ENCODE data around the gene TMEM181.

DNA sequence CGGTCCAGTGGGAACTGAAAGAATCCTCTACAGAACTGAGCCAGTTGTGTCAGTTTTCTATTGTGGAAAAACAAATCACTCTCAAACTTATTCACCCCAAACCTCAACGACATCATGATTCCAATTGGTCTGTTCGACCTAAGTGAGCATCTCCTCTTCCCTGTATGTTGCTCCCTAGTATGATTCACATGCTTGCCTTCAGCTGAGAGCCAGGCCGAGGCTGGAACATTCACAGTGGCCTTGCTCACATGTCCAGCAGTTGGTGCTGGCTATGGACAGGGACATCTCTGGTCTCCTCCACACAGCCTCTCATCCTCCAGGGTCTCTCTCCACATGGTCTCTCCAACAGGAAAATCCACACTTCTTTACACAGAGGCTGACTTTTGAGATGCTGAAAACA, 28.3 kb upstream of the TMEM181 start:
- TF ChIP-seq, protein P1, sequence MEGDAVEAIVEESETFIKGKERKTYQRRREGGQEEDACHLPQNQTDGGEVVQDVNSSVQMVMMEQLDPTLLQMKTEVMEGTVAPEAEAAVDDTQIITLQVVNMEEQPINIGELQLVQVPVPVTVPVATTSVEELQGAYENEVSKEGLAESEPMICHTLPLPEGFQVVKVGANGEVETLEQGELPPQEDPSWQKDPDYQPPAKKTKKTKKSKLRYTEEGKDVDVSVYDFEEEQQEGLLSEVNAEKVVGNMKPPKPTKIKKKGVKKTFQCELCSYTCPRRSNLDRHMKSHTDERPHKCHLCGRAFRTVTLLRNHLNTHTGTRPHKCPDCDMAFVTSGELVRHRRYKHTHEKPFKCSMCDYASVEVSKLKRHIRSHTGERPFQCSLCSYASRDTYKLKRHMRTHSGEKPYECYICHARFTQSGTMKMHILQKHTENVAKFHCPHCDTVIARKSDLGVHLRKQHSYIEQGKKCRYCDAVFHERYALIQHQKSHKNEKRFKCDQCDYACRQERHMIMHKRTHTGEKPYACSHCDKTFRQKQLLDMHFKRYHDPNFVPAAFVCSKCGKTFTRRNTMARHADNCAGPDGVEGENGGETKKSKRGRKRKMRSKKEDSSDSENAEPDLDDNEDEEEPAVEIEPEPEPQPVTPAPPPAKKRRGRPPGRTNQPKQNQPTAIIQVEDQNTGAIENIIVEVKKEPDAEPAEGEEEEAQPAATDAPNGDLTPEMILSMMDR (conservative IDR thresholded peaks at IDR 0.05; ENCODE audit: low read depth, low read length), result no peak
- TF ChIP-seq EZH2 (IDR thresholded peaks at IDR 0.05; ENCODE audit: borderline replicate concordance, low read depth, low read length, poor library complexity, severe bottlenecking), result no peak
